K562 (cell line): ENCODE measurements around the gene ZNF628. TPM values are rescaled to one million over a fixed set of nuclear protein-coding genes. Genes with fewer than 3 reads are reported as not detected.

Source experiments
- C11orf30 ChIP-seq: fragments of 450-650 bp; IDR thresholded peaks from 2 replicates; pipeline ENCODE4 v1.6.1; 2016; ENCODE audit warnings: low read depth, mild to moderate bottlenecking
- CCNT2 ChIP-seq: IDR thresholded peaks from 2 replicates; pipeline ENCODE4 v1.6.1; 2011; ENCODE audit warnings: borderline replicate concordance, low read depth, mild to moderate bottlenecking, moderate library complexity, mixed read lengths, low read length; ENCODE audit not compliant: insufficient read length; ENCODE audit errors: extremely low read depth
- CTBP1 ChIP-seq: fragments of 450-650 bp; IDR thresholded peaks from 2 replicates; pipeline ENCODE4 v1.6.1; 2016; ENCODE audit warnings: borderline replicate concordance
- GTF2F1 ChIP-seq: IDR thresholded peaks from 2 replicates; pipeline ENCODE4 v1.6.1; 2011; ENCODE audit warnings: low read depth, low read length, improper control_type of control experiment
- KDM1A ChIP-seq, 2 experiments: fragments of 450-650 bp; IDR thresholded peaks; 2 replicates each; pipeline ENCODE4 v1.6.1; 2016; ENCODE audit warnings: mild to moderate bottlenecking in 2 of 2
- KLF1 ChIP-seq: fragments of 450-650 bp; IDR thresholded peaks from 2 replicates; pipeline ENCODE4 v1.6.1; 2016; ENCODE audit warnings: missing genetic modification characterization, missing compliant biosample characterization
- MAX ChIP-seq: sonication (generic); formaldehyde crosslinking; IDR thresholded peaks from 2 replicates; pipeline ENCODE4 v1.9.0; 2022; ENCODE audit warnings: mild to moderate bottlenecking, missing genetic modification reagents
- MTA3 ChIP-seq: fragments of 450-650 bp; formaldehyde crosslinking; IDR thresholded peaks from 2 replicates; pipeline ENCODE4 v1.6.1; 2017; ENCODE audit warnings: mild to moderate bottlenecking, borderline replicate concordance
- NBN ChIP-seq: fragments of 450-650 bp; IDR thresholded peaks from 2 replicates; pipeline ENCODE4 v1.6.1; 2016; ENCODE audit warnings: low read depth, mild to moderate bottlenecking
- NFIC ChIP-seq: fragments of 450-650 bp; IDR thresholded peaks from 2 replicates; pipeline ENCODE4 v1.6.1; 2017; ENCODE audit warnings: mild to moderate bottlenecking, inconsistent platforms
- NFYB ChIP-seq: IDR thresholded peaks from 2 replicates; pipeline ENCODE4 v1.6.1; 2011; ENCODE audit warnings: mild to moderate bottlenecking, moderate library complexity; ENCODE audit not compliant: insufficient read length; ENCODE audit errors: extremely low read depth
- PHF21A ChIP-seq: fragments of 450-650 bp; IDR thresholded peaks from 2 replicates; pipeline ENCODE4 v1.6.1; 2017; ENCODE audit warnings: low read depth, borderline replicate concordance
- RBFOX2 ChIP-seq: fragments of 200-400 bp; formaldehyde crosslinking; IDR thresholded peaks from 2 replicates; pipeline ENCODE4 v1.6.1; 2017; ENCODE audit warnings: low read depth, mild to moderate bottlenecking, low read length, moderate library complexity
- RBM25 ChIP-seq: fragments of 200-400 bp; formaldehyde crosslinking; IDR thresholded peaks from 2 replicates; pipeline ENCODE4 v1.6.1; 2018; ENCODE audit warnings: low read length, low read depth, moderate library complexity; ENCODE audit not compliant: severe bottlenecking
- SAP30 ChIP-seq: fragments of 200-600 bp; sonication (generic); IDR thresholded peaks from 2 replicates; pipeline ENCODE4 v1.6.1; 2012; ENCODE audit warnings: borderline replicate concordance, low read depth, mild to moderate bottlenecking, moderate library complexity, low read length, control low read depth, inconsistent platforms; ENCODE audit not compliant: insufficient read depth, poor library complexity, severe bottlenecking
- SP1 ChIP-seq: sonication (generic); formaldehyde crosslinking; IDR thresholded peaks from 2 replicates; pipeline ENCODE4 v1.8.1; 2022; ENCODE audit warnings: mild to moderate bottlenecking, missing genetic modification reagents
- SREBF2 ChIP-seq: sonication (generic); formaldehyde crosslinking; IDR thresholded peaks from 2 replicates; pipeline ENCODE4 v1.4.0; 2020; ENCODE audit warnings: mild to moderate bottlenecking, missing genetic modification reagents
- TBL1XR1 ChIP-seq, 2 experiments: IDR thresholded peaks; 2 replicates each; pipeline ENCODE4 v1.6.1; 2012; ENCODE audit warnings: improper control_type of control experiment in 2 of 2, low read length in 2 of 2, mild to moderate bottlenecking in 1 of 2
- TBP ChIP-seq: optimal IDR thresholded peaks from 2 replicates; pipeline ENCODE3; 2011; ENCODE audit warnings: low read depth, low read length, improper control_type of control experiment
- TEAD1 ChIP-seq, 2 experiments: fragments of 450-650 bp in 1 of 2; sonication (generic) in 1 of 2; formaldehyde crosslinking; IDR thresholded peaks; 2 replicates each; pipeline versions ENCODE4 v1.4.0 to v1.8.0; 2020 to 2022; ENCODE audit warnings: mild to moderate bottlenecking in 2 of 2, missing genetic modification reagents in 1 of 2
- TRIM24 ChIP-seq, 2 experiments: fragments of 450-650 bp; IDR thresholded peaks; 2 replicates each; pipeline ENCODE4 v1.6.1; 2016
- ZBTB12 ChIP-seq: fragments of 250-450 bp; sonication (Bioruptor Pico); IDR thresholded peaks from 2 replicates; pipeline ENCODE4 v1.4.0; 2020
- ZFP36 ChIP-seq: fragments of 150-350 bp; IDR thresholded peaks from 2 replicates; pipeline ENCODE4 v1.6.1; 2018; ENCODE audit warnings: low read length, low read depth; ENCODE audit not compliant: partially characterized antibody
- ZNF507 ChIP-seq: conservative IDR thresholded peaks from 2 replicates; pipeline ENCODE4 v1.6.1; 2017; ENCODE audit warnings: missing genetic modification characterization, missing compliant biosample characterization
- ZNF764 ChIP-seq: fragments of 250-450 bp; sonication (Bioruptor Pico); IDR thresholded peaks from 2 replicates; pipeline ENCODE4 v1.4.0; 2020; ENCODE audit warnings: low read depth, mild to moderate bottlenecking, moderate library complexity
- polyA plus RNA-seq, 8 experiments: library from polyadenylated mRNA; depleted of rRNA in 4 of 8; stranded (reverse) in 5 of 8; unstranded in 3 of 8; fragments of >200 nt; fragmentation: Nextera tagmentation in 2 of 8; fragmentation: Illumina TruSeq in 1 of 8; extraction: Ambion mirVana in 2 of 8; extraction: Trizol in 1 of 8; gene quantifications; 2 replicates each; pipeline versions ENCODE4 v1.2.1 to v1.2.3, GENCODE V29; 2011 to 2014; ENCODE audit warnings: inconsistent platforms in 1 of 8, missing spikeins in 1 of 8
- total RNA-seq, 7 experiments: library from RNA; depleted of rRNA in 6 of 7; stranded (reverse); fragments of >200 nt in 6 of 7; fragmentation: Illumina TruSeq in 2 of 7; extraction: Trizol in 2 of 7; gene quantifications; 2 replicates each; pipeline versions ENCODE4 v1.2.1 to v1.2.3, GENCODE V29; 2011 to 2021; ENCODE audit warnings: low replicate concordance in 1 of 7
- TF ChIP-seq, protein P1 (sequence below), 3 experiments: fragments of 200-800 bp in 1 of 3; sonication (Bioruptor generic) in 1 of 3; sonication (generic) in 1 of 3; formaldehyde crosslinking in 1 of 3; IDR thresholded peaks; 2 replicates each; pipeline versions ENCODE4 v1.6.1 to v1.8.0; 2016 to 2022; ENCODE audit warnings: mild to moderate bottlenecking in 2 of 3, missing compliant biosample characterization in 2 of 3, missing genetic modification characterization in 2 of 3, missing genetic modification reagents in 1 of 3

ZNF628 gene
- total and polyA plus RNA-seq, 9 of the 15 experiments (the other 6 are each of a cell fraction or from before 2014, with no cell fraction given) = 0.13 to 13.6 (median 2.2) TPM; not detected in 3

GRCh38 chr19:55516878-55517620 is 40.6 kb downstream of the ZNF628 start (continued):
- TF ChIP-seq TBP (peak; percentile 20), RBM25 (peak; percentile 74), KLF1 (0 out of 2 replicates have a peak, but pooled peaks have one; percentile 28), CCNT2 (peak; percentile 47), NBN (peak; percentile 22; the same call in 1 of the 2 replicates), MTA3 (peak; percentile 19; the same call in 1 of the 2 replicates), TBL1XR1 (IDR thresholded peaks at IDR 0.05; ENCODE audit: low read length in 2 of 2) (peak in 1 of 2 experiments; percentile 74; a peak in 2 of 4 replicates), SAP30 (no peak), NFIC (peak; percentile 56), MAX (CRISPR knock-in tag) (peak; percentile 62), ZBTB12 (CRISPR knock-in tag) (peak; percentile 95), ZNF764 (CRISPR knock-in tag) (no peak), NFYB (peak; percentile 97), C11orf30 (no peak), SREBF2 (CRISPR knock-in tag) (no peak), TEAD1 (CRISPR knock-in tag; IDR thresholded peaks at IDR 0.05) (0 out of 4 replicates have a peak, but pooled peaks of 1 of the 2 experiments have one; percentile 23), SP1 (peak; percentile 98), ZNF507 (tag) (no peak), KDM1A (IDR thresholded peaks at IDR 0.05) (peak in 1 of 2 experiments; percentile 58; a peak in 2 of 4 replicates), RBFOX2 (peak; percentile 68), TRIM24 (IDR thresholded peaks at IDR 0.05) (peak in 1 of 2 experiments; percentile 47; a peak in 1 of 4 replicates), CTBP1 (peak; percentile 89), GTF2F1 (peak; percentile 97; the same call in 1 of the 2 replicates), PHF21A (no peak), ZFP36 (peak; percentile 21)
- TF ChIP-seq, protein P1, sequence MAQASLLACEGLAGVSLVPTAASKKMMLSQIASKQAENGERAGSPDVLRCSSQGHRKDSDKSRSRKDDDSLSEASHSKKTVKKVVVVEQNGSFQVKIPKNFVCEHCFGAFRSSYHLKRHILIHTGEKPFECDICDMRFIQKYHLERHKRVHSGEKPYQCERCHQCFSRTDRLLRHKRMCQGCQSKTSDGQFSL (CRISPR knock-in tag; IDR thresholded peaks at IDR 0.05) = no peak; the same call in 1 of the 2 replicates
- TF ChIP-seq, protein P1 (tag; IDR thresholded peaks at IDR 0.05) = no peak
